Adrenal gland (tissue), 19 donors: ENCODE results near the gene KATNIP. TPM values are rescaled to one million over a fixed set of nuclear protein-coding genes. Genes with fewer than 3 reads are reported as not detected.

Experiments
- DNase-seq, 7 donors: peaks; one replicate each; pipeline ENCODE4 v3.0.0-alpha.2; 2019 to 2020
- H3K27ac ChIP-seq, 5 donors: fragments of 200-600 bp; sonication (generic) in 4 of 5; 1 replicate in 3 of 5; 2 replicates in 2 of 5; pipeline versions ENCODE4 v1.5.1 to v1.8.0; 2016 to 2020; ENCODE audit warnings: mild to moderate bottlenecking in 1 of 5
- H3K27me3 ChIP-seq: fragments of 200-600 bp; 2 replicates; pipeline ENCODE4 v1.8.0; 2021
- H3K36me3 ChIP-seq, 2 donors: fragments of 200-600 bp; replicated peaks in 1 of 2; 1 replicate in 1 of 2; 2 replicates in 1 of 2; pipeline versions ENCODE4 v1.5.1 to v1.8.0; 2018 to 2022
- H3K4me1 ChIP-seq, 2 donors: fragments of 200-600 bp; replicated peaks in 1 of 2; 1 replicate in 1 of 2; 2 replicates in 1 of 2; pipeline versions ENCODE4 v1.5.1 to v1.8.0; 2018 to 2021
- H3K4me3 ChIP-seq, 4 donors: fragments of 200-600 bp; sonication (generic) in 3 of 4; one replicate each; pipeline ENCODE4 v1.5.1; 2016 to 2018
- H3K9me3 ChIP-seq, 3 donors: fragments of 200-600 bp; sonication (generic) in 1 of 3; replicated peaks in 1 of 3; 1 replicate in 2 of 3; 2 replicates in 1 of 3; pipeline versions ENCODE4 v1.5.1 to v1.8.0; 2016 to 2021
- POLR2A ChIP-seq, 2 donors: fragments of 450-650 bp; IDR thresholded peaks; one replicate each; pipeline ENCODE4 v1.6.1; 2017; ENCODE audit warnings: antibody characterized with exemption in 2 of 2, mild to moderate bottlenecking in 2 of 2, moderate library complexity in 1 of 2
- WGBS, 4 donors: extraction: QIAGEN DNeasy Blood & Tissue Kit in 2 of 4; methylation state at CpG; one replicate each; pipeline versions ENCODE4 v1.1.5 to v1.1.7; 2013 to 2017; 5-methylcytosine and 5-hydroxymethylcytosine counted together
- intact Hi-C, 2 donors: fragments of 100-400 bp; cut with DNase I; formaldehyde crosslinking; loops; one replicate each; pipeline versions ENCODE4 v1.14.1 to v1.15.0; 2022 to 2023
- long read RNA-seq, 10 donors: library from polyadenylated mRNA in 3 of 10; unstranded in 2 of 10; stranded (forward) in 1 of 10; transcript quantifications; one replicate each; pipeline ENCODE4 v2.0.0 and lab custom pipeline, GENCODE V29; 2021 to 2026
- polyA plus RNA-seq, 3 donors: library from polyadenylated mRNA; stranded (reverse); fragments of 200-250 nt in 2 of 3; fragments of 350-450 nt in 1 of 3; fragmentation: Illumina TruSeq in 1 of 3; extraction: RNeasy Lipid Tissue Mini Kit (QIAGEN cat#74804) in 1 of 3; gene quantifications; one replicate each; pipeline ENCODE4 v1.2.3, GENCODE V29; 2013 to 2014
- total RNA-seq, 9 donors: library from RNA; depleted of rRNA in 4 of 9; stranded (reverse); fragments of >200 nt in 4 of 9; fragments of 120-200 nt in 1 of 9; fragmentation: NEBNext Ultra II Directional in 1 of 9; extraction: Animal tissue kit (Norgen Biotek cat#: 25700) in 1 of 9; gene quantifications; one replicate each; pipeline versions ENCODE4 v1.1.0 to v1.2.4, GENCODE V29; 2013 to 2023
- TF ChIP-seq, protein P1 (sequence below), 6 experiments: fragments of 450-650 bp in 4 of 6; fragments of 200-600 bp in 2 of 6; sonication (generic) in 1 of 6; IDR thresholded peaks; 1 replicate in 5 of 6; 2 replicates in 1 of 6; pipeline versions ENCODE4 v1.5.1 to v1.8.0; 2016 to 2021; ENCODE audit warnings: antibody characterized with exemption in 6 of 6, mild to moderate bottlenecking in 2 of 6, moderate library complexity in 1 of 6
- donor health status: healthy with polysubstance abuse.
- donor health status: Bipolar disorder and iron deficiency.
- donor health status: DM: yes; HTN: yes; CAD: no.
- donor health status: DM: no; HTN: no; CAD: no.
- donor health status: DM: no; HTN: no; CAD: no.
- donor health status: DM: yes; HTN: yes; CAD: no.

The KATNIP gene
- total RNA-seq = 10 to 100 TPM; 11.4 to 80.4 (median 17.7) TPM
- 10 to 100 TPM in 2 of 3 donors, 1 to 10 TPM in 1; 9.1 to 17.6 (median 10.3) TPM for polyA plus RNA-seq
- long read RNA-seq, donor 1 = 0 reads
- long read RNA-seq, donor 2 = 0 reads
- long read RNA-seq, donor 3 = 0 reads
- long read RNA-seq, donor 4, partial matches to known transcripts = 1 of 1 reads
- long read RNA-seq, donor 4, other reads (novel, unspliced or antisense) = 0 of 1 reads
- long read RNA-seq, donor 5, partial matches to known transcripts = 9 of 14 reads
- long read RNA-seq, donor 5, other reads (novel, unspliced or antisense) = 3 of 14 reads
- long read RNA-seq, donor 6, partial matches to known transcripts = 0 of 4 reads
- long read RNA-seq, donor 6, other reads (novel, unspliced or antisense) = 4 of 4 reads
- long read RNA-seq, donor 7 = 0 reads
- long read RNA-seq, donor 8 = 0 reads
- long read RNA-seq, donor 9 = 0 reads
- long read RNA-seq, donor 10 = 0 reads

DNA sequence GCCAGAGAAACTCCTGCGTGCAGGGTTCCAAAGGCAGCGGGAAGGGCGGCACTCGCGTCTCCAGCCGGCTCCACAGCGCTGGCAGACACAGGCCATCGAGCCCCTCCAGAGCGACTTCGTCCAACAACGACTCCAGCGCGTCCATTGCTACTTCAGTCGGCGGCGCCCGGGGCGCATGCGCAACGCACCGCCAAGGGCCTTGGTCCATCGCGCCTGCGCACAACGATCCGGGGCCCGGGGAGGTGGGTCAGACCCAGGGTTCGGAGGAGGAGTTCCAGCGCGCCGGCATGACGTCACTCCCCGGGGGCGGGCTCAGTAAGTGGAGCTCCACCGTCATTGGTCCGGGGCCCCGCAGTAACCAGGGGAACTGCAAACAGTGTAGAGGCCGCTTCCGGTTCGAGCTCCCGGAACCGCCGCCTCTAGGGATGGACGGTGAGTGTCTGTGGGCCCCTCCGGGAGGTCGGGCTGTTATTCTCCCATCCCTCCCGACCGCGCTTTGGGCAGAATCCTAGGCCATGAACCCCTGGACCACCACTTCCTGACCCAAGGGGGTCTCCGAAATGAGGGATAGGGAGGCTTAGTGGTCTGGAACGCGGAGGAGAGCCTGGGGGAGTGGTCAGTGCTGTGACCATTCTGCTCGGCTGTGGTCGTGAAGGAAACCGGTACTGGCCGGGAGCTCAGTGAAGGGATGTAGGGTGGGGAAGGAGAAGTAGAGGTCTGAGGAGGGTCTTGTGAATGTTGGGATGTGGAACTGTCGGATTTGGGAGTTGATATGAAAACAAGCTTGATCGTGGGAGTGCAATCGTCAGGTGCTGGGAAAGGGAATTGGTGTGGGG is at the start of gene KATNIP, which contains the start of gene GTF3C1:
Gene KATNIP, plus strand, starts transcription at position 399 of the 836 bp plus-strand sequence. Its CDS starts 27 bp downstream, at position 426.
Gene GTF3C1, minus strand, starts transcription at position 168 of the 836 bp plus-strand sequence. Its CDS starts 23 bp downstream, at position 145.
- peak within 1 kb of the TSS in 4 of 5 donors; percentile 2 to 85 (median 70) for H3K27ac ChIP-seq
- 0 to 1% (median 0%) methylated on average over 13 to 59 of the region's 59 CpGs for WGBS, 4 donors
- peaks cover 24 to 48% of the 10 kb centered on the region in 2 donors for H3K4me1 ChIP-seq
- DNase-seq = peak; percentile 100
- no peaks in the 10 kb centered on the region for H3K27me3 ChIP-seq
- intact Hi-C loops = no loop called here
- peaks cover 0 to 6% of the 10 kb centered on the region in 2 donors for H3K36me3 ChIP-seq
- H3K9me3 ChIP-seq = no peaks in the 10 kb centered on the region
- peak within 1 kb of the TSS; percentile 48 to 95 (median 60) for H3K4me3 ChIP-seq
- peak; percentile 56 to 83 for TF ChIP-seq POLR2A (IDR thresholded peaks at IDR 0.05)
- TF ChIP-seq, protein P1, sequence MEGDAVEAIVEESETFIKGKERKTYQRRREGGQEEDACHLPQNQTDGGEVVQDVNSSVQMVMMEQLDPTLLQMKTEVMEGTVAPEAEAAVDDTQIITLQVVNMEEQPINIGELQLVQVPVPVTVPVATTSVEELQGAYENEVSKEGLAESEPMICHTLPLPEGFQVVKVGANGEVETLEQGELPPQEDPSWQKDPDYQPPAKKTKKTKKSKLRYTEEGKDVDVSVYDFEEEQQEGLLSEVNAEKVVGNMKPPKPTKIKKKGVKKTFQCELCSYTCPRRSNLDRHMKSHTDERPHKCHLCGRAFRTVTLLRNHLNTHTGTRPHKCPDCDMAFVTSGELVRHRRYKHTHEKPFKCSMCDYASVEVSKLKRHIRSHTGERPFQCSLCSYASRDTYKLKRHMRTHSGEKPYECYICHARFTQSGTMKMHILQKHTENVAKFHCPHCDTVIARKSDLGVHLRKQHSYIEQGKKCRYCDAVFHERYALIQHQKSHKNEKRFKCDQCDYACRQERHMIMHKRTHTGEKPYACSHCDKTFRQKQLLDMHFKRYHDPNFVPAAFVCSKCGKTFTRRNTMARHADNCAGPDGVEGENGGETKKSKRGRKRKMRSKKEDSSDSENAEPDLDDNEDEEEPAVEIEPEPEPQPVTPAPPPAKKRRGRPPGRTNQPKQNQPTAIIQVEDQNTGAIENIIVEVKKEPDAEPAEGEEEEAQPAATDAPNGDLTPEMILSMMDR (IDR thresholded peaks at IDR 0.05) = no peak

DNA sequence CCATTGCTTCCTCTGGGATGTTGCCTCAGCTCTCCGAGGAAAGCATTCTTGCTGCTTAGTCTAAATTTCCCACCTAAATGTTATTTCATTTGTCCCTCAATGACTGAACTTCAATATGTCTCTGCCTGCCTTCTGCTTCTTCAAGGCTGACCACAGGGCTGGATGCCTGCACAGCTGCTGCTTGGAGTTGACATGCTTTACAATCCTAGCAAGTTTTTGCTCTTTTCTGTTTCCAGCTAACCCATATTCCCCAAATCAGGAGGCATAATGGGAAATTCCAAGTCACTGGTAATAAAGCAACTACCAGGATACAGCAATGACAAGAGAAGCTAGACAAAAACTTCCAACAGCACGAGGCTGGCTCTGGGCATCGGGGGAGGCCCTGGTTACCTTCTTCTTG is 49.1 kb upstream of the KATNIP start:
- 91 to 93% (median 93%) methylated on average over 3 of the region's 3 CpGs for WGBS, 4 donors
- Histone ChIP-seq H3K27ac (no peak overlapping the region), H3K36me3 (peaks cover 0 to 100% of the 10 kb centered on the region in 2 donors), H3K4me3 (no peak overlapping the region), H3K4me1 (no peaks in the 10 kb centered on the region), H3K27me3 (no peaks in the 10 kb centered on the region), H3K9me3 (no peaks in the 10 kb centered on the region)
- DNase-seq = no peak
- intact Hi-C loops = no loop called here
- TF ChIP-seq, protein P1 (IDR thresholded peaks at IDR 0.05) = no peak
- no peak for TF ChIP-seq POLR2A (IDR thresholded peaks at IDR 0.05)

DNA sequence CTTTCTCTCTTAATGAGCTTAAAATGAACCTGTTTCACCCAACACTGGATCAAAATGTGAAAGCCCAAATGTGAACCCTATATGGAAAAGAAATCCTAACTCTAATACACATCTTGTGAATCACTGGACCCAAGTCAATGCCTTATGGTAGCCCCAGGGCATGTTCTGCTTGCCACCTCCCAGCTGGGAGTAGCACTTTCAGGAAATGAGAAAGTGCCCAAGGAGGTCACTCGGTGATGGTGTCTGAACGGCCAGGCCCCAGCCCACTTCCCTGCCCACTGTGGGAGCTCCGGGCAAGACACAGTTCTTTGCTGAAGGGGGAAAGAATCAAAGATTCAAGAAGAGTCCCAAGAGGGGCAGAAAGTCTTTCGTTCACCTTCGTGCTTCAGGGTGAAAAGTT is 46.3 kb upstream of the KATNIP start:
- intact Hi-C loops = no loop called here
- Histone ChIP-seq H3K9me3 (no peaks in the 10 kb centered on the region), H3K4me3 (no peak overlapping the region), H3K36me3 (peaks cover 0 to 100% of the 10 kb centered on the region in 2 donors), H3K4me1 (no peaks in the 10 kb centered on the region), H3K27ac (no peak overlapping the region), H3K27me3 (no peaks in the 10 kb centered on the region)
- no peak for DNase-seq
- 81 to 92% (median 84%) methylated on average over 5 of the region's 5 CpGs for WGBS, 4 donors
- TF ChIP-seq, protein P1 (IDR thresholded peaks at IDR 0.05) = no peak
